Neutrophil (primary cell): Measurements from ENCODE around the gene SNAP25.

ENCODE experiments used
- H3K27ac ChIP-seq: fragments of 200-600 bp; sonication (generic); 2 replicates; pipeline ENCODE4 v1.5.1; 2016; ENCODE audit warnings: mild to moderate bottlenecking, moderate library complexity
- H3K27me3 ChIP-seq: fragments of 200-600 bp; sonication (generic); 2 replicates; pipeline ENCODE4 v1.6.0; 2016; ENCODE audit warnings: mild to moderate bottlenecking
- H3K36me3 ChIP-seq: fragments of 200-600 bp; sonication (generic); 2 replicates; pipeline ENCODE4 v1.5.1; 2017
- H3K4me1 ChIP-seq, 2 experiments: fragments of 200-600 bp in 1 of 2; sonication (generic) in 1 of 2; 1 replicate in 1 of 2; 2 replicates in 1 of 2; pipeline versions ENCODE4 v1.5.1 to v1.6.1; 2013 to 2016; ENCODE audit warnings: low read depth in 1 of 2, low read length in 1 of 2, mild to moderate bottlenecking in 1 of 2, moderate library complexity in 1 of 2; ENCODE audit not compliant: control insufficient read depth in 1 of 2, insufficient read depth in 1 of 2
- H3K4me3 ChIP-seq, 2 experiments: fragments of 200-600 bp in 1 of 2; sonication (generic) in 1 of 2; 1 replicate in 1 of 2; 2 replicates in 1 of 2; pipeline ENCODE4 v1.5.1; 2013 to 2016; ENCODE audit warnings: low read depth in 1 of 2, low read length in 1 of 2, mild to moderate bottlenecking in 1 of 2, moderate library complexity in 1 of 2
- H3K9me3 ChIP-seq: fragments of 200-600 bp; sonication (generic); 2 replicates; pipeline ENCODE4 v1.5.1; 2016
- CTCF ChIP-seq: fragments of 200-600 bp; sonication (generic); IDR thresholded peaks from 2 replicates; pipeline ENCODE4 v1.5.1; 2016; ENCODE audit warnings: antibody characterized with exemption

SNAP25 gene

DNA sequence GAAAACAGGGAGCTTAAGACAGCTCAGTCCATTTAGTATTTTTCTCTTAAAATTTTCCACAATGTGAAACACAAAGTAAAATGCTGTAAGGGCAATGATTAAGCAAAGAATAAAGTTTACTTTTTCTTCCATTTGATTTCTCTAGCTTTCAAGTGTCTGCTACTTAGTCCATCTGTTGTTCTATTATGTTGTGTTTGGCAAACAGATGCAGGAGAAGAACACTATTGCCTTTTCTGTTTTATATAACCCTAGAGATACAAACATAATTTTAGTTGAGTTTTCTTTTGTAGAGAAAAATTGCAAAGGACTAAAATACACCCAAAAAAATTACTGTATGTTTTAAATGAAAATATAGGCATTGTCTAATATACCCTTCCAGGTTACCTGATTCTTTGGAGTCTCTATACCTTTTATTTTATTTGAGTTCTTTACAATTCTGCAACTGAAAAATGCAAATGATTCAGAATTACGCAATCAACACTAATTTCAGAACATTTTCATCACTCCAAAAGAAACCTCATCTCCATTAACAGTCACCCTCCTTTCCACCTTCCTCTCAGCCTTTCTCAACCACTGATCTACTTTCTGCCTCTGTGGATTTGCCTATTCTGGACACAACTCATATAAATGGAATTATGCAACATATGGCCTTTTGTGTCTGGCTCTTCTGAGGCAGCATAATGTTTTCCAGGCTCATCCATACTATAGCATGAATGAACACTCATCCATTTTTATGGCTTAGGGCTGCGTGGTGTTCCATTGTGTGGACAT is 118.5 kb downstream of the SNAP25 start:
- no peak overlapping the region for H3K27ac ChIP-seq
- H3K9me3 ChIP-seq: no peaks in the 10 kb centered on the region
- no peaks in the 10 kb centered on the region for H3K36me3 ChIP-seq
- TF ChIP-seq CTCF: no peak
- no peaks in the 10 kb centered on the region for H3K4me1 ChIP-seq
- no peak overlapping the region for H3K4me3 ChIP-seq
- no peaks in the 10 kb centered on the region for H3K27me3 ChIP-seq

DNA sequence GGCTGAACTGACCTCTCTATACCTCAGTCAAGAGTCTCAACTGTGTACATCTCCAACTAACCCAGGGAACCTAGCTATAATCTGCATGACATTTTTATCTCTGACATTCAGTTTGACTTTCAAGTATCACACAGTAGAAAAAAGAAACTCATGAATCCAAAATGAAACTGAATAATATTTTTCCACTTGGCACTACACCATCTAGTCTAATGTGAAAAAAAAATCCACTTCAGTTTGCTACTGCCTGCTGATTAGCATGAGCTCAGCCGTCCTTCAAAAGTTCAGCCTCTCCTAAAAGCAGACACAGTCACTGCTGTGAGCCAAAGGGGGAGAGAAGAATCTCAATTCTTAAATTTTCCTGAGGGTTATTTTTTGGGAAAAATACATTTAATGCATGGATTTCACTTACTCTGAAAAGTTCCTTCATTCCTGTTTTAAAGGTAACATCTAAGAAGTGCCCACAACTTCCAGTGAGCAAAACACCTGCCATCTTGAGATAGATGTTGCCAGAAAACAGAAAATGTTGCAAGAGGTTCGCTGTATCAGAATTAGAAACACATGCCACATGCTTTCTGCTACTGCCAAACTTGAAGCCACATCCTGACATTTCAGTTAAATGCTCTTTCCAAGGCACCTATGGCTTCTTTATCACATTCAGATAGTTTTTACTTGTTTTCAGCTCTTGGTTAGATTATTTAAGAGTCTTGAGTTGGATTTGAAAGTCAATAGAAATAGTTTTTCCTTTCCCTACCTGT is 120.0 kb downstream of the SNAP25 start:
- Histone ChIP-seq H3K27ac (no peak overlapping the region), H3K4me3 (no peak overlapping the region), H3K9me3 (no peaks in the 10 kb centered on the region), H3K4me1 (no peaks in the 10 kb centered on the region), H3K27me3 (no peaks in the 10 kb centered on the region), H3K36me3 (no peaks in the 10 kb centered on the region)
- TF ChIP-seq CTCF: no peak

DNA sequence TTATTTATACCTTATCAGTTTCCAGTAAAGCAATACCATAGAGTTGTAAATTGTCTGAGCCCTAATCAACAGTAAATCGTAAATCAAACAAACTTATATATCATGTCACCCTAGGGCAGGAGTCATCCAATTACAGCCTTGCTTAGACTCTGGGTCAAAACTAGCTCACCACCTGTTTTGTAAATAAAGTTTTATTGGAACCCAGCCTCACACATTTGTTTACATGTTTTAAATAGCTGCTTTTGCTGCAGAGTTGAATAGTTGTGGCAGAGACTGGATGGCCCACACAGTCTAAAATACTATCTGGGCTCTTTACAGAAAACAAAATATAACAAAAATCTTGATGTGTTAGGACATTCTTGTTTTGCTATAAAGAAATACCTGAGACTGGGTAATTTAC is 121.0 kb downstream of the SNAP25 start:
- Histone ChIP-seq H3K4me3 (no peak overlapping the region), H3K27ac (no peak overlapping the region), H3K4me1 (no peaks in the 10 kb centered on the region), H3K9me3 (no peaks in the 10 kb centered on the region), H3K36me3 (no peaks in the 10 kb centered on the region), H3K27me3 (no peaks in the 10 kb centered on the region)
- TF ChIP-seq CTCF: no peak

DNA sequence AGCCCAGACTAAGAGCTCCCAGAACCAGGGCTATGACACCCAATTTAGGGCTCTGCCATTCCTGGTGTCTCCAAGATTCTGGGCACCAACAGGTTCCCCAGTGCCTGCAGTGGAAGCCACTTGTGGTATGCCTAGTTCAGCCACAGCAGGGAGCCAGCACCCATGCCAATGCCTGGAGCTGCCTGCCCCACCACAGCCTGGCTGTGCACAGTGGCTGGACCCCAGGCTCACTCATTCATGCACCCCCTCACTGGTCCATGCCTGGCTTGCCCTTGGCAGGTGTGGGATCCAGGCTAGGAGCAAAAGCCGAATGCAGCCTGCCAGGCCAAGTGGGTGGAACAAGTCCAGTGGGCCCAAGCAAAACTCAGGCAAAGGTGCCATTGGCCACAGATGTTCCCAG is 123.5 kb downstream of the SNAP25 start:
- Histone ChIP-seq H3K27me3 (no peaks in the 10 kb centered on the region), H3K36me3 (no peaks in the 10 kb centered on the region), H3K4me3 (no peak overlapping the region), H3K4me1 (no peaks in the 10 kb centered on the region), H3K27ac (no peak overlapping the region), H3K9me3 (no peaks in the 10 kb centered on the region)
- TF ChIP-seq CTCF: no peak

- no peak overlapping the region for H3K4me3 ChIP-seq
- no peaks in the 10 kb centered on the region for H3K4me1 ChIP-seq
- no peak overlapping the region for H3K27ac ChIP-seq
- no peaks in the 10 kb centered on the region for H3K27me3 ChIP-seq
- H3K36me3 ChIP-seq: no peaks in the 10 kb centered on the region
- H3K9me3 ChIP-seq: no peaks in the 10 kb centered on the region
- TF ChIP-seq CTCF: no peak
These were observed 126.3 kb downstream of the SNAP25 start for GRCh38 chr20:10344953-10345352.
